ENCODE data around the gene ATG9B.

GRCh38 chr7:150979713-150980390 lies 44.4 kb downstream of the ATG9B start:
- no peak for TF ChIP-seq CTCF (IDR thresholded peaks at IDR 0.05)
- TF ChIP-seq POLR2A (IDR thresholded peaks at IDR 0.05) = no peak
